Measurements from ENCODE around the gene UNC80.

DNA sequence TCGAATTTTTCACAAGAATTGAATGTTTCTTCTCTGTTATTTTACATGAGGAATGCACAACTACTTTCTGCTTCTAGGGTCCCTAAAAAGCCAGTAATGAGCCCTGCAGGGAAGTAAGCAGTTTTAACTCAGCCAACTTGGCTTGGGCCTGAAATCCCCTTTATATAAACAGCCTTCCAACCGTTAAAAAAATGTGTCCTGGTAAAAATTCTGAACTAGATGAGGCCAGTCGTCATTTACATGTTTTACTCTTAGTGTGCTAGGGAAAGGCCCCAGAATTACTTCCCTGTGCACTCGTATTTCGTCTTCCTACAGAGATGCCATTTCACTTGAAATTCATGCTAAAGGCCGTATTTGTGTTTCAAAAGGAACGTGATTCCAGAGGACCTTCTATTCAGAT lies 188.4 kb downstream of the UNC80 start:
- no peak for TF ChIP-seq CTCF (IDR thresholded peaks at IDR 0.05)
- no peak for TF ChIP-seq POLR2A (IDR thresholded peaks at IDR 0.05)

Measured in lower leg skin (tissue), 3 donors.